Measurements from ENCODE around the gene GCNT2.

DNA sequence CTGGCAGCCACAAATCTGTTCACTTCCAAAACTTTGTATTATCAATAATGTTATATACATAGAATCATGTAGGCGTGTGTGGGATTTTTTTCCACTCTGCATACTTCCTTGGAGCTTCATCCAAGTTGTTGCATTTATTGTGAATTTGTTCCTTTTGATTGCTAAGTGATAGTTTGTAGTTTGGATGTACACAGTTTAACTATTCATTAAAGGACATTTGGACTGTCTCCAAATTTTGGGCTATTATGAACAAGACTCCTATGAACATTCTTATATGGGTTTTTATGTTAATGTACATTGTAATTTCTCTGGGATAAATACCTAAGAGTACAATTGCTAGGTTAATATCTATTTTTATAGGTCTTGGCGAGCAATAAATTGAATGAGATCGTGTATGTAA lies 36.2 kb upstream of the GCNT2 start:
- TF ChIP-seq, protein P1, sequence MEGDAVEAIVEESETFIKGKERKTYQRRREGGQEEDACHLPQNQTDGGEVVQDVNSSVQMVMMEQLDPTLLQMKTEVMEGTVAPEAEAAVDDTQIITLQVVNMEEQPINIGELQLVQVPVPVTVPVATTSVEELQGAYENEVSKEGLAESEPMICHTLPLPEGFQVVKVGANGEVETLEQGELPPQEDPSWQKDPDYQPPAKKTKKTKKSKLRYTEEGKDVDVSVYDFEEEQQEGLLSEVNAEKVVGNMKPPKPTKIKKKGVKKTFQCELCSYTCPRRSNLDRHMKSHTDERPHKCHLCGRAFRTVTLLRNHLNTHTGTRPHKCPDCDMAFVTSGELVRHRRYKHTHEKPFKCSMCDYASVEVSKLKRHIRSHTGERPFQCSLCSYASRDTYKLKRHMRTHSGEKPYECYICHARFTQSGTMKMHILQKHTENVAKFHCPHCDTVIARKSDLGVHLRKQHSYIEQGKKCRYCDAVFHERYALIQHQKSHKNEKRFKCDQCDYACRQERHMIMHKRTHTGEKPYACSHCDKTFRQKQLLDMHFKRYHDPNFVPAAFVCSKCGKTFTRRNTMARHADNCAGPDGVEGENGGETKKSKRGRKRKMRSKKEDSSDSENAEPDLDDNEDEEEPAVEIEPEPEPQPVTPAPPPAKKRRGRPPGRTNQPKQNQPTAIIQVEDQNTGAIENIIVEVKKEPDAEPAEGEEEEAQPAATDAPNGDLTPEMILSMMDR (IDR thresholded peaks at IDR 0.05) = no peak
- TF ChIP-seq POLR2A (IDR thresholded peaks at IDR 0.05) = no peak
